Activated naive CD8-positive, alpha-beta T cell treated with anti-CD3 and anti-CD28 coated beads, Interleukin-2, amount 50 U/mL, for 16 hours (primary cell): Measurements from ENCODE around the gene IREB2.

Source experiments
- DNase-seq: peaks from one replicate; pipeline ENCODE4 v3.0.0-alpha.2; 2020; ENCODE audit warnings: low read depth, low spot score

IREB2 gene

GRCh38 chr15:78407608-78408354, 30.2 kb upstream of the IREB2 start:
- DNase-seq, result no peak

GRCh38 chr15:78408355-78408640, 29.7 kb upstream of the IREB2 start:
- no peak for DNase-seq

- no peak for DNase-seq
These were observed 29.1 kb upstream of the IREB2 start for GRCh38 chr15:78408961-78409360.

GRCh38 chr15:78411061-78411460, 27.0 kb upstream of the IREB2 start:
- no peak for DNase-seq

GRCh38 chr15:78414621-78415250, 23.3 kb upstream of the IREB2 start:
- no peak for DNase-seq

- DNase-seq, result no peak
These were observed 22.7 kb upstream of the IREB2 start for GRCh38 chr15:78415284-78415683.

GRCh38 chr15:78417754-78418630, 20.0 kb upstream of the IREB2 start:
- DNase-seq, result no peak

GRCh38 chr15:78418686-78419085, 19.3 kb upstream of the IREB2 start:
- DNase-seq, result no peak

GRCh38 chr15:78419367-78419766, 18.6 kb upstream of the IREB2 start:
- no peak for DNase-seq

GRCh38 chr15:78420220-78420619, 17.8 kb upstream of the IREB2 start:
- no peak for DNase-seq

- no peak for DNase-seq
These were observed 17.2 kb upstream of the IREB2 start for GRCh38 chr15:78420766-78421165.

- no peak for DNase-seq
These were observed 16.6 kb upstream of the IREB2 start for GRCh38 chr15:78421238-78421965.

- no peak for DNase-seq
These were observed 15.3 kb upstream of the IREB2 start for GRCh38 chr15:78422571-78423340.

- no peak for DNase-seq
These were observed 13.3 kb upstream of the IREB2 start for GRCh38 chr15:78424673-78425072.

GRCh38 chr15:78425643-78426042, 12.4 kb upstream of the IREB2 start:
- no peak for DNase-seq

GRCh38 chr15:78426300-78426699, 11.7 kb upstream of the IREB2 start:
- no peak for DNase-seq

GRCh38 chr15:78427953-78428352, 10.1 kb upstream of the IREB2 start:
- no peak for DNase-seq

- DNase-seq, result no peak
These were observed 8.5 kb upstream of the IREB2 start for GRCh38 chr15:78429477-78429876.

GRCh38 chr15:78431955-78432354, 6.1 kb upstream of the IREB2 start:
- no peak for DNase-seq

GRCh38 chr15:78432664-78433063, 5.4 kb upstream of the IREB2 start:
- no peak for DNase-seq

GRCh38 chr15:78434134-78434533, 3.9 kb upstream of the IREB2 start:
- DNase-seq, result no peak
